ENCODE results near the gene HAPLN1.

Gene HAPLN1

GRCh38 chr5:83633285-83633684, 87.4 kb downstream of the HAPLN1 start:
- no peak for DNase-seq

GRCh38 chr5:83632874-83633273, 87.8 kb downstream of the HAPLN1 start:
- no peak for DNase-seq

- DNase-seq, result no peak
Measured at GRCh38 chr5:83628360-83628759, 92.3 kb downstream of the HAPLN1 start.

GRCh38 chr5:83614841-83615240, 105.8 kb downstream of the HAPLN1 start:
- DNase-seq, result no peak

GRCh38 chr5:83608122-83608521, 112.5 kb downstream of the HAPLN1 start:
- no peak for DNase-seq

- DNase-seq, result no peak
Measured at GRCh38 chr5:83595217-83595616, 125.4 kb downstream of the HAPLN1 start.

GRCh38 chr5:83590966-83591365, 129.7 kb downstream of the HAPLN1 start:
- no peak for DNase-seq

- DNase-seq, result no peak
Measured at GRCh38 chr5:83589786-83590185, 130.9 kb downstream of the HAPLN1 start.
